Keratinocyte (primary cell): ENCODE measurements around the gene TCEAL5. TPM values are rescaled to one million over a fixed set of nuclear protein-coding genes. Genes with fewer than 3 reads are reported as not detected.
"Not testable (repeated sequence)": the region's sequence is repeated elsewhere in the genome, so short reads cannot be mapped to it uniquely, and the experiment has no call there.

ENCODE experiments used
- DNase-seq: peaks from one replicate; pipeline ENCODE4 v3.0.0-alpha.2; 2011; ENCODE audit warnings: low read depth, missing footprints, low spot score
- FAIRE-seq: peaks from 2 replicates; lab custom pipeline; 2011; peaks lifted over from hg19 to GRCh38; lab: Jason Lieb, UNC
- H2AFZ ChIP-seq: 2 replicates; pipeline ENCODE4 v1.6.0; 2012; ENCODE audit warnings: low read length, control low read depth, inconsistent platforms; ENCODE audit not compliant: control insufficient read depth
- H3K27ac ChIP-seq: 2 replicates; pipeline ENCODE4 v1.5.1; 2011; ENCODE audit warnings: low read length; ENCODE audit not compliant: control insufficient read depth, insufficient read depth
- H3K27me3 ChIP-seq: 3 replicates; pipeline ENCODE4 v1.6.0; 2011; ENCODE audit warnings: low read length; ENCODE audit not compliant: control insufficient read depth, insufficient read depth; ENCODE audit errors: extremely low read depth
- H3K36me3 ChIP-seq, 2 experiments: 2 replicates in 1 of 2; 3 replicates in 1 of 2; pipeline ENCODE4 v1.5.1; 2011; ENCODE audit warnings: low read length in 2 of 2, mild to moderate bottlenecking in 1 of 2; ENCODE audit not compliant: control insufficient read depth in 2 of 2, insufficient read depth in 2 of 2; ENCODE audit errors: extremely low read depth in 1 of 2
- H3K4me1 ChIP-seq: 3 replicates; pipeline ENCODE4 v1.5.1; 2011; ENCODE audit warnings: low read length; ENCODE audit not compliant: control insufficient read depth, insufficient read depth; ENCODE audit errors: extremely low read depth
- H3K4me2 ChIP-seq: 3 replicates; pipeline ENCODE4 v1.6.0; 2011; ENCODE audit warnings: low read depth, low read length; ENCODE audit not compliant: control insufficient read depth, insufficient read depth; ENCODE audit errors: extremely low read depth
- H3K4me3 ChIP-seq, 3 experiments: fragments of 200-600 bp in 1 of 3; sonication (generic) in 1 of 3; 2 replicates in 2 of 3; 3 replicates in 1 of 3; pipeline ENCODE4 v1.5.1; 2011 to 2016; ENCODE audit warnings: low read length in 3 of 3, mild to moderate bottlenecking in 3 of 3, control low read depth in 2 of 3, inconsistent platforms in 1 of 3, low read depth in 1 of 3, mixed read lengths in 1 of 3, mixed run types in 1 of 3, moderate library complexity in 1 of 3; ENCODE audit not compliant: control insufficient read depth in 2 of 3, insufficient read depth in 2 of 3; ENCODE audit errors: extremely low read depth in 1 of 3
- H3K79me2 ChIP-seq: 2 replicates; pipeline ENCODE4 v1.6.0; 2012; ENCODE audit warnings: low read length; ENCODE audit not compliant: control insufficient read depth, insufficient read depth
- H3K9ac ChIP-seq: 3 replicates; pipeline ENCODE4 v1.6.0; 2011; ENCODE audit warnings: low read length; ENCODE audit not compliant: control insufficient read depth, insufficient read depth; ENCODE audit errors: extremely low read depth
- H3K9me1 ChIP-seq: 3 replicates; pipeline ENCODE4 v1.6.0; 2011; ENCODE audit warnings: low read length; ENCODE audit not compliant: control insufficient read depth, insufficient read depth; ENCODE audit errors: extremely low read depth
- H3K9me3 ChIP-seq: 2 replicates; pipeline ENCODE4 v1.5.1; 2012; ENCODE audit warnings: low read depth, low read length; ENCODE audit not compliant: control insufficient read depth
- H4K20me1 ChIP-seq: 3 replicates; pipeline ENCODE4 v1.6.0; 2011; ENCODE audit warnings: low read length; ENCODE audit not compliant: control insufficient read depth, insufficient read depth; ENCODE audit errors: extremely low read depth
- CTCF ChIP-seq, 3 experiments: IDR thresholded peaks in 1 of 3; conservative IDR thresholded peaks in 1 of 3; optimal IDR thresholded peaks in 1 of 3; 2 replicates in 2 of 3; 3 replicates in 1 of 3; pipeline versions ENCODE3 to v1.5.1; 2011; ENCODE audit warnings: low read length in 3 of 3, mild to moderate bottlenecking in 3 of 3, moderate library complexity in 2 of 3, control low read depth in 1 of 3, inconsistent platforms in 1 of 3; ENCODE audit not compliant: insufficient read depth in 2 of 3; ENCODE audit errors: extremely low read depth in 1 of 3
- EZH2 ChIP-seq: IDR thresholded peaks from one replicate; pipeline ENCODE4 v1.6.1; 2012; ENCODE audit warnings: inconsistent platforms, mild to moderate bottlenecking, low read length, moderate library complexity
- dilution Hi-C: fragments of 300-500 bp; cut with MboI; formaldehyde crosslinking; loops from one replicate; pipeline ENCODE4 v1.7.0; 2020; ENCODE audit warnings: low sequenced_read_pairs; ENCODE audit not compliant: extremely low pct_ligation_motif_present
- polyA plus RNA-seq, 5 experiments: library from polyadenylated mRNA; depleted of rRNA in 3 of 5; stranded (reverse) in 3 of 5; stranded (forward) in 1 of 5; unstranded in 1 of 5; fragments of >200 nt; gene quantifications; 1 replicate in 1 of 5; 2 replicates in 3 of 5; 3 replicates in 1 of 5; pipeline versions ENCODE4 v1.2.1 to v1.2.3, GENCODE V29; 2011 to 2012; ENCODE audit warnings: missing spikeins in 2 of 5, low read depth in 1 of 5, low replicate concordance in 1 of 5

The TCEAL5 gene
- polyA plus RNA-seq, 1 donor (not counting 4 experiments of a cell fraction or from before 2014, with no cell fraction given), result not detected

DNA sequence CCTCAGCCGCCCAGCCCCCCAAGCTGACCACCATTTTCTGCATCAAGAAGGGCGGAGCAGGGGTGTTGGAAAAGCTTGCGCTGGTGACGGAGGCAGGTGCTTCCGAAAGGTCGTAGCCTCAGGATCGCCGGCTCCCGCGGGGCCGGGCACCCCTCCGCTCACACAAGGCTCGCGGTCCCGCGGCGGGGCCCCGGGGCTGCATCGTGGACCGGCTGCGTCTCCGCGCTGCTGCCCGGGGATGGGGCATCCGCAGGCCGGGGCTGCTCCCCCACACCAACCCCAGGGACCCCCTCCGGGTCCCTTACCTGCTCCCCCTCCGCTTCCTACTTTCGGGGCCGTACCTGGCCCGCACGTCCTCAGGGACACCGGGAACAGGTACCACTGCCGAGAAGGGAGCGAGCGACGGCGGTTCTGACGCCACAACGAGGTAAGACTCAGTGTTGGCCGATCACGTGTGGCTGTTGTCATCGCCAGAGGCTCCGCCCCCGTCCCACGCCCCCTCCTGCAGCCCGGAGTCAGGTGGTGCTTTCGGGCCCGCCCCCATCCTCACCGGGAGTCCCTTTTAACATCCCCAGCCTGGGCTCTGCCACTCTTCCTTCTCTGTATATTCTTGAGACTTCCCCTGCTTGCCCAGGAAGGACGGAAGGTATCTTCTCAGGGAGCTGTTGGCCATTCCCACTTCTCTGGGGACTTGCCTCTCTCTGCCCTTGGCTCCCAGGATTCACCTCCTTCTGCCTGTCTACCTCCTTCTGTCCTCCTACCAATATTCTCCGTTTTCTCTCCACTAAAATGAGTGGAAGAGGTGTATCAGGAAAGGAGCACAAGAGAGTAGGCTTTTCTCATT, 34.2 kb upstream of the TCEAL5 start, which contains the start of gene BEX2:
Gene BEX2 (minus strand): TSS at position 436 of the 844 bp plus-strand sequence. CDS start 1,014 bp downstream, outside the sequence.
- Histone ChIP-seq H3K4me1 (no peaks in the 10 kb centered on the region), H2AFZ (peak within 1 kb of the TSS; percentile 89), H3K9ac (peak within 1 kb of the TSS; percentile 60), H3K9me1 (no peaks in the 10 kb centered on the region), H3K4me2 (peak within 1 kb of the TSS; percentile 73), H4K20me1 (no peaks in the 10 kb centered on the region), H3K27me3 (no peaks in the 10 kb centered on the region), H3K36me3 (no peaks in the 10 kb centered on the region), H3K27ac (no peak within 1 kb of the TSS), H3K4me3 (peak within 1 kb of the TSS; percentile 47 to 63 (median 51)), H3K79me2 (no peaks in the 10 kb centered on the region), H3K9me3 (no peaks in the 10 kb centered on the region)
- no peak for DNase-seq
- no peak for FAIRE-seq
- dilution Hi-C loops, result no loop called here
- TF ChIP-seq EZH2 (no peak), CTCF (optimal IDR thresholded peaks at IDR 0.05 in 1 of 3, IDR thresholded peaks at IDR 0.05 in 1 of 3, conservative IDR thresholded peaks at IDR 0.05 in 1 of 3; ENCODE audit: extremely low read depth in 1 of 3, insufficient read depth in 2 of 3, low read length in 3 of 3) (no peak)

- H3K4me3 ChIP-seq, result peak overlapping the region; percentile 47 to 63 (median 51)
- H3K9me1 ChIP-seq, result no peaks in the 10 kb centered on the region
- no peak overlapping the region for H3K27ac ChIP-seq
- TF ChIP-seq EZH2 (no peak), CTCF (optimal IDR thresholded peaks at IDR 0.05 in 1 of 3, IDR thresholded peaks at IDR 0.05 in 1 of 3, conservative IDR thresholded peaks at IDR 0.05 in 1 of 3; ENCODE audit: extremely low read depth in 1 of 3, insufficient read depth in 2 of 3, low read length in 3 of 3) (no peak)
- peak overlapping the region; percentile 60 for H3K9ac ChIP-seq
- H3K79me2 ChIP-seq, result no peaks in the 10 kb centered on the region
- FAIRE-seq (no peak), DNase-seq (no peak)
- no peaks in the 10 kb centered on the region for H3K36me3 ChIP-seq
- peak overlapping the region; percentile 73 for H3K4me2 ChIP-seq
- H2AFZ ChIP-seq, result no peak overlapping the region
- H4K20me1 ChIP-seq, result no peaks in the 10 kb centered on the region
- dilution Hi-C loops, result no loop called here
- H3K9me3 ChIP-seq, result no peaks in the 10 kb centered on the region
- no peaks in the 10 kb centered on the region for H3K27me3 ChIP-seq
- H3K4me1 ChIP-seq, result no peaks in the 10 kb centered on the region
Observed at GRCh38 chrX:103309860-103310554, 33.5 kb upstream of the TCEAL5 start.

- H3K27me3 ChIP-seq, H3K4me1 ChIP-seq, H2AFZ ChIP-seq, H3K79me2 ChIP-seq, dilution Hi-C loops, H4K20me1 ChIP-seq, H3K9me1 ChIP-seq, FAIRE-seq, H3K27ac ChIP-seq, DNase-seq, H3K4me3 ChIP-seq, H3K4me2 ChIP-seq, H3K9me3 ChIP-seq, H3K9ac ChIP-seq, H3K36me3 ChIP-seq: not testable (repeated sequence)
Observed at GRCh38 chrX:103305666-103306065, 29.1 kb upstream of the TCEAL5 start.
